Lower leg skin (tissue), 4 donors: ENCODE measurements around the gene CEP131. TPM values are rescaled to one million over a fixed set of nuclear protein-coding genes. Genes with fewer than 3 reads are reported as not detected.

Source experiments
- DNase-seq, 2 donors: peaks; one replicate each; pipeline ENCODE4 v3.0.0-alpha.2; 2019; ENCODE audit warnings: low spot score in 2 of 2
- H3K4me3 ChIP-seq: fragments of 200-600 bp; sonication (generic); 2 replicates; pipeline ENCODE4 v1.5.1; 2017; ENCODE audit warnings: mild to moderate bottlenecking, low read depth; ENCODE audit not compliant: poor library complexity, severe bottlenecking
- POLR2A ChIP-seq, 2 donors: fragments of 450-650 bp; IDR thresholded peaks; one replicate each; pipeline ENCODE4 v1.6.1; 2016 to 2017; ENCODE audit warnings: antibody characterized with exemption in 2 of 2, mild to moderate bottlenecking in 1 of 2, moderate library complexity in 1 of 2
- WGBS, 2 donors: methylation state at CpG; one replicate each; pipeline ENCODE4 v1.1.5; 2018; 5-methylcytosine and 5-hydroxymethylcytosine counted together
- intact Hi-C: fragments of 100-400 bp; cut with DNase I; formaldehyde crosslinking; loops from one replicate; pipeline ENCODE4 v1.15.0; 2023; ENCODE audit warnings: low total_unique reads
- total RNA-seq, 4 donors: library from RNA; depleted of rRNA; stranded (reverse); fragments of >200 nt; gene quantifications; one replicate each; pipeline ENCODE4 v1.1.0, GENCODE V29; 2016
- TF ChIP-seq, protein P1 (sequence below), 3 donors: fragments of 450-650 bp; IDR thresholded peaks; one replicate each; pipeline ENCODE4 v1.5.1; 2016; ENCODE audit warnings: antibody characterized with exemption in 3 of 3, mild to moderate bottlenecking in 3 of 3, moderate library complexity in 2 of 3

CEP131 gene
- total RNA-seq, 4 donors from 2014 or later, result 4.3 to 12.9 (median 8.4) TPM

DNA sequence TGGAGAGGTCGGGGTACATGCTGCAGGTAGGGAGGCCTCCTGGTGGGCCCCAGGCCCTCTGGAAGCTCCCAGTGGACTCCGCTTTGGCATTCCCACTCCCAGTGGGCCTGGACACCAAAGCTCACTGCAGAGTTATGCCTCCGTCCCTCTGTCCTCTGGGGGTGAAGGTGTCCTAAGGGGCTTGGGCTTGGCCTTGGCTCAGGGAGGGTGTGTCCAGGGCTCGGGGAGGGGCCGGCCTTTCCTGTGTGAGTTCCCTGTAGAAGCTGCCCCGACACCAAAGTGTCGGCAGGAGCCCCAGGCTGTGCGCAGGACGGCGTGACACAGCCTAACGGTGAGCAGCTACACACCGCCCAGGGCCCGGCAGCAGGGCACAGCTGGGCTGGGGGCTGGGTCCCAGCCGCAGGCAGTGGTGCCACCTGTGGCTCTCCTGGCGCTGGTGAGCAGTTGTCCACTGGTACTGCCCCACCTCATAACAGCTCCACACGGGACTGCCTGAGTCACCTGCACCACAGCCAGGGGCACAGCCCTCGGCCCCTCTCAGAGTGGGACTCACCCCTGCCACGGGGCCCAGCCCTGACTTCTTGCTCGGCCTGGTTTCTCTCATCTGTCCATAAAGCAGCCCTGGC is 10.0 kb upstream of the CEP131 start:
- TF ChIP-seq, protein P1, sequence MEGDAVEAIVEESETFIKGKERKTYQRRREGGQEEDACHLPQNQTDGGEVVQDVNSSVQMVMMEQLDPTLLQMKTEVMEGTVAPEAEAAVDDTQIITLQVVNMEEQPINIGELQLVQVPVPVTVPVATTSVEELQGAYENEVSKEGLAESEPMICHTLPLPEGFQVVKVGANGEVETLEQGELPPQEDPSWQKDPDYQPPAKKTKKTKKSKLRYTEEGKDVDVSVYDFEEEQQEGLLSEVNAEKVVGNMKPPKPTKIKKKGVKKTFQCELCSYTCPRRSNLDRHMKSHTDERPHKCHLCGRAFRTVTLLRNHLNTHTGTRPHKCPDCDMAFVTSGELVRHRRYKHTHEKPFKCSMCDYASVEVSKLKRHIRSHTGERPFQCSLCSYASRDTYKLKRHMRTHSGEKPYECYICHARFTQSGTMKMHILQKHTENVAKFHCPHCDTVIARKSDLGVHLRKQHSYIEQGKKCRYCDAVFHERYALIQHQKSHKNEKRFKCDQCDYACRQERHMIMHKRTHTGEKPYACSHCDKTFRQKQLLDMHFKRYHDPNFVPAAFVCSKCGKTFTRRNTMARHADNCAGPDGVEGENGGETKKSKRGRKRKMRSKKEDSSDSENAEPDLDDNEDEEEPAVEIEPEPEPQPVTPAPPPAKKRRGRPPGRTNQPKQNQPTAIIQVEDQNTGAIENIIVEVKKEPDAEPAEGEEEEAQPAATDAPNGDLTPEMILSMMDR (IDR thresholded peaks at IDR 0.05), result no peak
- TF ChIP-seq POLR2A (IDR thresholded peaks at IDR 0.05), result no peak
- no peak overlapping the region for H3K4me3 ChIP-seq
- DNase-seq, result no peak
- 87 to 92% methylated on average over 14 to 19 of the region's 19 CpGs for WGBS, 2 donors
- intact Hi-C loops, result loop anchor here (10.0 kb wide), 1 partner anchor 208 kb away; no protein-coding TSS in a partner anchor

- TF ChIP-seq POLR2A (IDR thresholded peaks at IDR 0.05), result no peak
- TF ChIP-seq, protein P1 (IDR thresholded peaks at IDR 0.05), result no peak
- no peak for DNase-seq
- no peak overlapping the region for H3K4me3 ChIP-seq
- 91 to 94% methylated on average over 17 to 33 of the region's 43 CpGs for WGBS, 2 donors
- intact Hi-C loops, result loop anchor here (10.0 kb wide), 1 partner anchor 207 kb away; no protein-coding TSS in a partner anchor
Measured at GRCh38 chr17:81231766-81232581, 9.2 kb upstream of the CEP131 start.

- intact Hi-C loops, result loop anchor here (10.0 kb wide), 1 partner anchor 206 kb away; no protein-coding TSS in a partner anchor
- WGBS, 2 donors, result 84 to 89% methylated on average over 31 of the region's 31 CpGs
- TF ChIP-seq, protein P1 (IDR thresholded peaks at IDR 0.05), result no peak
- TF ChIP-seq POLR2A (IDR thresholded peaks at IDR 0.05), result no peak
- no peak overlapping the region for H3K4me3 ChIP-seq
- DNase-seq, result no peak
Measured at GRCh38 chr17:81231121-81231645, 8.4 kb upstream of the CEP131 start.

DNA sequence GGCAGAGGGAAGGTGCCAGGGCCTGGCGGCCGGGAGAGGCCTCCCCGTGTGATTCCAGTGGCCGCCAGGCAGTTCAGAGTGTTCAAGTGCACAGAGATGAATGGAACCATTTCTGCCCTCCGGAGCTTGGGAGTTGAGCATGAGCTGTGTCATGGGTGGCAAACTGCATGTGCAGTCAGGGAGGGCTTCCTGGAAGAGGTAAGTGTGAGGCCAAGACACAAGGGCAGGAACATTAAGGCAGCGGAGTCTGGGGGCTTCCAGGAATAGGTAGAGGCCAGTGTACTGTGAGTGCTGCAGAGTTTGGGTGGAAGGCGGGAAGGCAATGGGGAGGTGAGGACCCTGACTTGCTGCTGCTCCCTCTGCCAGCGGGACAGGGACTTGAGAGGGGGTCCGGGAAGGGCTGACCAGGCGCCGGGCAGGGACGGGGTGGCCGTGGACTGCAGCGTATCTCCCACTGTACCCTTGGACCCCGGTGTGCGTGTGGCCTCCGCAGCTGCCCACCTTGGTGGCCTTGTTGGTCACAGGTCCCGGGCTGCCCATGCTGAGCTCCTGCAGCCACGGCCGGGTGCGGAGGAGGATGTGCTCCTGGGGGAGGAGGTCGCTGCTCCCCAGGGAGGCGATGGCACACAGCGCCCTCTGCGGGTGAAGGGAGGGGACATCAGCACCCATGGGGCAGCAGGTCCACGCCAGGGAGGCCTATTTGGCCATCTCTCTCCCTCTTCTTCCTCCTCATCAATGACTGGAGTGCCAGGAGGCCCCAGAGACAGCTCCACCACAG is 7.5 kb upstream of the CEP131 start:
- intact Hi-C loops, result loop anchor here (10.0 kb wide), 1 partner anchor 205 kb away; no protein-coding TSS in a partner anchor
- DNase-seq, result no peak
- WGBS, 2 donors, result 89 to 95% methylated on average over 18 to 26 of the region's 26 CpGs
- no peak for TF ChIP-seq POLR2A (IDR thresholded peaks at IDR 0.05)
- TF ChIP-seq, protein P1 (IDR thresholded peaks at IDR 0.05), result no peak
- H3K4me3 ChIP-seq, result no peak overlapping the region

- TF ChIP-seq, protein P1 (IDR thresholded peaks at IDR 0.05), result no peak
- TF ChIP-seq POLR2A (IDR thresholded peaks at IDR 0.05), result no peak
- no peak for DNase-seq
- intact Hi-C loops, result no loop called here
- H3K4me3 ChIP-seq, result no peak overlapping the region
- 93% methylated on average over 14 of the region's 14 CpGs for WGBS, 2 donors
Measured at GRCh38 chr17:81229666-81229920, 6.8 kb upstream of the CEP131 start.
